ENCODE measurements around the gene TRIM15. TPM values are rescaled to one million over a fixed set of nuclear protein-coding genes. Genes with fewer than 3 reads are reported as not detected.

TRIM15 gene
- total RNA-seq, 1 experiment from 2014 or later: 11.8 TPM

DNA sequence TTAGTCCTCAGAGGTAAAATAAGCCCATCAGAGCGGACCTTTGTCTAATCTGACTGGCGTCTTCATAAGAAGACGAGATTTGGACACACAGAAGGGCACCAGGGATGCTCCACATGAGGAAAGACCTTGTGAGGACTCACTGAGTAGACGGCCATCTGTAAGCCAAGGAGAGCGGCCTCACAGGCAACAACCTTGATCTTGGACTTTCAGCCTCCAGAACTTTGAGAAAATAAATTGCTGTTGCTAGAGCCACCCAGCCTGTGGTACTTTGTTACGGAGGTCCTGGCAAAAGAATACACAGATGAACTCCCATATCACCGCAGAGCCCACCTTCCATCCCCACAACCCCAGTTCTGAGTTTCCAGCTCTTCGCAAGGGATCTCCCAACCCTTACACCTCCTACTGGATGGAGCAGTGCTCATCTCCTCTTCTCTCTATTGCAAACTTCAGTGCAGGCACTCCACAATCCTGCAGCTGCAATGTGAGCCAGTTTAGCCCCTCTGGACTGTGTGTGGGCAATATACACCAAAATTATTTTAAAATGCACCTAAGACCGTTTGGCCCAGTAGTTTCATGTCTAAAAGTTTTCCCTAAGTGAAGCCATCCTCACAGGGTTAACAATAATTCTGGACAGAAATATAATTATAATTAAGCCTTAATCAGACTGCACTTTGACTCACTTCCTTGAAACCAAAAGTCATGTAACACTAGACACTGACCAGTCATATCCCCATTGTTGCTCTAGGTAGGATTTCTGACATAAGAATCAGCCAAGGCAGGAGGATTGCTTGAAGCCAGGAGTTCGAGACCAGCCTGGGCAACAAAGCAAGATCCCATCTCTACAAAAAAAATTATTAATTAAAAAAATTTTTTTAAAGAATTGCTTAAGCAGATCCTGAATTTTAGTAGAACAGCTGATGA lies 41.6 kb upstream of the TRIM15 start:
- H3K4me3 Mint-ChIP-seq (ENCODE audit: low read depth, unreplicated experiment): no peak overlapping the region
- peaks cover 7% of the 10 kb centered on the region for H3K36me3 Mint-ChIP-seq (ENCODE audit: insufficient read depth, unreplicated experiment)
- TF ChIP-seq, protein P1, sequence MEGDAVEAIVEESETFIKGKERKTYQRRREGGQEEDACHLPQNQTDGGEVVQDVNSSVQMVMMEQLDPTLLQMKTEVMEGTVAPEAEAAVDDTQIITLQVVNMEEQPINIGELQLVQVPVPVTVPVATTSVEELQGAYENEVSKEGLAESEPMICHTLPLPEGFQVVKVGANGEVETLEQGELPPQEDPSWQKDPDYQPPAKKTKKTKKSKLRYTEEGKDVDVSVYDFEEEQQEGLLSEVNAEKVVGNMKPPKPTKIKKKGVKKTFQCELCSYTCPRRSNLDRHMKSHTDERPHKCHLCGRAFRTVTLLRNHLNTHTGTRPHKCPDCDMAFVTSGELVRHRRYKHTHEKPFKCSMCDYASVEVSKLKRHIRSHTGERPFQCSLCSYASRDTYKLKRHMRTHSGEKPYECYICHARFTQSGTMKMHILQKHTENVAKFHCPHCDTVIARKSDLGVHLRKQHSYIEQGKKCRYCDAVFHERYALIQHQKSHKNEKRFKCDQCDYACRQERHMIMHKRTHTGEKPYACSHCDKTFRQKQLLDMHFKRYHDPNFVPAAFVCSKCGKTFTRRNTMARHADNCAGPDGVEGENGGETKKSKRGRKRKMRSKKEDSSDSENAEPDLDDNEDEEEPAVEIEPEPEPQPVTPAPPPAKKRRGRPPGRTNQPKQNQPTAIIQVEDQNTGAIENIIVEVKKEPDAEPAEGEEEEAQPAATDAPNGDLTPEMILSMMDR (IDR thresholded peaks at IDR 0.05; ENCODE audit: unreplicated experiment): no peak
- BruUV-seq (replicated peaks): TSS peak; percentile 55
- DNase-seq: no peak
- CTCF ChIA-PET: interaction anchor here (0.6 to 2.1 kb wide), 5 partner anchors 8 to 187 kb away, joined by 4 to 12 read pairs (median 7); partner anchors contain the start of gene TRIM31
- H3K9me3 Mint-ChIP-seq (ENCODE audit: low read depth, unreplicated experiment): no peaks in the 10 kb centered on the region
- intact Hi-C loops (cut with micrococcal nuclease; ENCODE audit: unreplicated experiment): no loop called here
- H3K27me3 Mint-ChIP-seq (ENCODE audit: unreplicated experiment): no peaks in the 10 kb centered on the region
- H3K4me1 Mint-ChIP-seq (ENCODE audit: low read depth, unreplicated experiment): peaks cover 51% of the 10 kb centered on the region
- peak overlapping the region; percentile 44 for H3K27ac Mint-ChIP-seq (ENCODE audit: unreplicated experiment)

DNA sequence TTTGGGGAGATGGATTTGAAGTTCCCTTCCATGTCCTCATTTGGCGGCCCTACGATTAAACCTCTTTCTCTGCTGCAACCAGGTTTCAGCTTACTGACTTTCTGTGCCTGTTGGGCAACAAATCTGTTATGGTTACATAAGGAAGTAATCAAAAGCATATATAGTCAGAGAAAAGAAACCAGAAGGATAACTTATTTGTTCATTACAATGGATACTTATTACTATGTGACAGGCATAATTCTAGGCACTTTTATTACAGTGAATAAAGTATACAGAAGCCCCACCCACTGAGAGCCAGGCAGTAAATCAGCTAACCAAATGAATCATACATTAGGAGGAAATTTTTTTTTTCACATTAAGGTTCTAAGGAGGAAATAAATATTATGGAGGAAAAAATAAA lies 40.8 kb upstream of the TRIM15 start:
- Mint-ChIP-seq H3K4me3 (ENCODE audit: low read depth, unreplicated experiment) (no peak overlapping the region), H3K27me3 (ENCODE audit: unreplicated experiment) (no peaks in the 10 kb centered on the region), H3K4me1 (ENCODE audit: low read depth, unreplicated experiment) (peaks cover 51% of the 10 kb centered on the region), H3K36me3 (ENCODE audit: insufficient read depth, unreplicated experiment) (peaks cover 7% of the 10 kb centered on the region), H3K27ac (ENCODE audit: unreplicated experiment) (peak overlapping the region; percentile 44), H3K9me3 (ENCODE audit: low read depth, unreplicated experiment) (no peaks in the 10 kb centered on the region)
- intact Hi-C loops (cut with micrococcal nuclease; ENCODE audit: unreplicated experiment): no loop called here
- DNase-seq: peak; percentile 49
- CTCF ChIA-PET: interaction anchor here (0.6 to 2.1 kb wide), 5 partner anchors 8 to 186 kb away, joined by 4 to 12 read pairs (median 7); partner anchors contain the start of gene TRIM31
- TF ChIP-seq, protein P1 (IDR thresholded peaks at IDR 0.05; ENCODE audit: unreplicated experiment): no peak
- no TSS peak for BruUV-seq (replicated peaks)

DNA sequence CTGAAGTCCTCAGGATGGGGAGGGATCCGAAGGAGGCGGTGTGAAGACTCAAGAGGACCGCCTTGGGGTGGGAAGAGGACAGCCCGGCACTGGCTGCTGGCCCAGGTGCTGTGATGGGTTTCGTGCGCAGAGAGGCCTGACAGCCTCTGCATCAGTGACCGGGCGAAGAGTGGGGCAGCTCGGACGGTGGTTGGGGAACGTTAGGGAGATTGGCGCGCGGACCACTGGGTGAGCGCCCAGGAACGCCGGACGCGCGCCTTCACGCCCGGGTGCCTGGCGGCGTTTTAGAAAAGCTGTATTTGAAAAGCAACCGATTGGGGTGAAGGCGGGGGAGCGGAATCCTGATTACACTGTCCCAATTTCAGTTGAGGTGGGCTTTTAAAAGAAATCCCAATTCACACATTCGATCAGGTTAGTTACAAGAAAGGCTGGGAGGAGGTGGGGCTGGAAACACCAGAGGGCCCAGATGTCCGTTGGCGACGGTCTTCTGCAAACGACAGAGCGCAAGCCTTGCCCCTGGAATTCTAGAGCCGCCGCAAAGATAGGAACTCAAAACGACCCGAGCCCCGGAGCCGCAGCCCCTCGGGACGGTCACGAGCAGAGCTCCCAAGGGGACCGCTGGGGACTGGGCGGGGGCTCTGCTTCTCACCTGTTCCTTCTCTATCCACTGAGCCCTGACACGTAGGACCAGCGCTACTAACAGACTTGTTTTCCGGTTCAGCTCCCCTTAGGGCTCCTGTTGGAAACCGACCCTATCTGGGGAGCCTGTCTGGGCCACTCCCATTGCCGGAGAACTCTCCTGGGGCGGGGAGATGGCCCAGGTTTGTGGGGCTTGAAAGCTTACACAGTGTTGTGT lies 35.9 kb upstream of the TRIM15 start:
- peaks cover 51% of the 10 kb centered on the region for H3K4me1 Mint-ChIP-seq (ENCODE audit: low read depth, unreplicated experiment)
- TF ChIP-seq, protein P1 (IDR thresholded peaks at IDR 0.05; ENCODE audit: unreplicated experiment): no peak
- CTCF ChIA-PET: interaction anchor here (0.6 to 0.7 kb wide), 2 partner anchors 19 to 1067 kb away, joined by 3 to 4 read pairs; no protein-coding TSS in a partner anchor
- H3K4me3 Mint-ChIP-seq (ENCODE audit: low read depth, unreplicated experiment): no peak overlapping the region
- H3K9me3 Mint-ChIP-seq (ENCODE audit: low read depth, unreplicated experiment): no peaks in the 10 kb centered on the region
- H3K36me3 Mint-ChIP-seq (ENCODE audit: insufficient read depth, unreplicated experiment): peaks cover 7% of the 10 kb centered on the region
- no peak for DNase-seq
- no peaks in the 10 kb centered on the region for H3K27me3 Mint-ChIP-seq (ENCODE audit: unreplicated experiment)
- BruUV-seq (replicated peaks): no TSS peak
- intact Hi-C loops (cut with micrococcal nuclease; ENCODE audit: unreplicated experiment): no loop called here
- no peak overlapping the region for H3K27ac Mint-ChIP-seq (ENCODE audit: unreplicated experiment)

Data from Calu3 (cell line).